OCI-LY7 (cell line): Measurements from ENCODE around the gene SRGAP2C.
"Not testable (repeated sequence)": the region's sequence is repeated elsewhere in the genome, so short reads cannot be mapped to it uniquely, and the experiment has no call there.

Source experiments
- CTCF ChIP-seq: fragments of 200-600 bp; sonication (generic); conservative IDR thresholded peaks from 2 replicates; pipeline ENCODE4 v1.5.1; 2014; ENCODE audit warnings: mild to moderate bottlenecking, antibody characterized with exemption, low read length, moderate library complexity, mixed read lengths
- EZH2phosphoT487 ChIP-seq: fragments of 200-600 bp; sonication (generic); IDR thresholded peaks from 2 replicates; pipeline ENCODE4 v1.6.1; 2018; ENCODE audit warnings: low read depth, borderline replicate concordance, mild to moderate bottlenecking, mixed run types, antibody characterized with exemption, low read length, moderate library complexity, mixed read lengths

- TF ChIP-seq CTCF, EZH2phosphoT487: not testable (repeated sequence)
Observed at GRCh38 chr1:121346654-121347053, 161.9 kb downstream of the SRGAP2C start.
